ENCODE measurements around the gene SH3GL3.
A peak's percentile ranks its signal among the peaks of the same experiment; 100 is the strongest.

The SH3GL3 gene

GRCh38 chr15:83610901-83611685 lies 164.0 kb downstream of the SH3GL3 start:
- no peak for TF ChIP-seq CTCF (IDR thresholded peaks at IDR 0.05; ENCODE audit: control insufficient read depth, extremely low read depth, insufficient read depth)
- no peak overlapping the region for H3K4me3 ChIP-seq (ENCODE audit: low read depth, low read length)
- no peak for DNase-seq (ENCODE audit: low read depth)

- H3K4me3 ChIP-seq (ENCODE audit: low read depth, low read length) = no peak overlapping the region
- no peak for TF ChIP-seq CTCF (IDR thresholded peaks at IDR 0.05; ENCODE audit: control insufficient read depth, extremely low read depth, insufficient read depth)
- DNase-seq (ENCODE audit: low read depth) = no peak
Measured at GRCh38 chr15:83612226-83612625, 165.1 kb downstream of the SH3GL3 start.

GRCh38 chr15:83612898-83613635 lies 165.9 kb downstream of the SH3GL3 start:
- no peak overlapping the region for H3K4me3 ChIP-seq (ENCODE audit: low read depth, low read length)
- no peak for DNase-seq (ENCODE audit: low read depth)
- TF ChIP-seq CTCF (IDR thresholded peaks at IDR 0.05; ENCODE audit: control insufficient read depth, extremely low read depth, insufficient read depth) = no peak

- H3K4me3 ChIP-seq (ENCODE audit: low read depth, low read length) = no peak overlapping the region
- DNase-seq (ENCODE audit: low read depth) = peak; percentile 3
- TF ChIP-seq CTCF (IDR thresholded peaks at IDR 0.05; ENCODE audit: control insufficient read depth, extremely low read depth, insufficient read depth) = no peak
Measured at GRCh38 chr15:83613714-83614113, 166.6 kb downstream of the SH3GL3 start.

GRCh38 chr15:83616840-83617239 lies 169.7 kb downstream of the SH3GL3 start:
- TF ChIP-seq CTCF (IDR thresholded peaks at IDR 0.05; ENCODE audit: control insufficient read depth, extremely low read depth, insufficient read depth) = no peak
- no peak overlapping the region for H3K4me3 ChIP-seq (ENCODE audit: low read depth, low read length)
- no peak for DNase-seq (ENCODE audit: low read depth)

GRCh38 chr15:83626171-83626802 lies 179.1 kb downstream of the SH3GL3 start:
- TF ChIP-seq CTCF (IDR thresholded peaks at IDR 0.05; ENCODE audit: control insufficient read depth, extremely low read depth, insufficient read depth) = no peak
- H3K4me3 ChIP-seq (ENCODE audit: low read depth, low read length) = no peak overlapping the region
- no peak for DNase-seq (ENCODE audit: low read depth)
